Stomach smooth muscle (tissue), 2 donors: ENCODE data around the gene CDC42SE2.

Experiments
- H3K27ac ChIP-seq: one replicate; pipeline ENCODE4 v1.7.0; 2013; ENCODE audit warnings: mild to moderate bottlenecking, low read length, inconsistent platforms
- H3K27me3 ChIP-seq, 2 donors: one replicate each; pipeline ENCODE4 v1.7.0; 2013; ENCODE audit warnings: low read length in 2 of 2; ENCODE audit not compliant: insufficient read depth in 2 of 2, control insufficient read depth in 1 of 2
- H3K36me3 ChIP-seq, 2 donors: one replicate each; pipeline ENCODE4 v1.7.0; 2013; ENCODE audit warnings: low read length in 2 of 2; ENCODE audit not compliant: control insufficient read depth in 2 of 2, insufficient read depth in 2 of 2
- H3K4me1 ChIP-seq: one replicate; pipeline ENCODE4 v1.7.0; 2013; ENCODE audit warnings: low read length; ENCODE audit not compliant: control insufficient read depth, insufficient read depth
- H3K4me3 ChIP-seq, 2 donors: one replicate each; pipeline ENCODE4 v1.7.0; 2013; ENCODE audit warnings: low read length in 2 of 2
- H3K9ac ChIP-seq, 2 donors: one replicate each; pipeline ENCODE4 v1.7.0; 2013; ENCODE audit warnings: low read length in 2 of 2, mild to moderate bottlenecking in 1 of 2
- H3K9me3 ChIP-seq, 2 donors: one replicate each; pipeline ENCODE4 v1.7.0; 2013; ENCODE audit warnings: low read length in 2 of 2; ENCODE audit not compliant: control insufficient read depth in 2 of 2
- donor health status: healthy.
- donor health status: Pancreatic carcinoma.

CDC42SE2 gene

DNA sequence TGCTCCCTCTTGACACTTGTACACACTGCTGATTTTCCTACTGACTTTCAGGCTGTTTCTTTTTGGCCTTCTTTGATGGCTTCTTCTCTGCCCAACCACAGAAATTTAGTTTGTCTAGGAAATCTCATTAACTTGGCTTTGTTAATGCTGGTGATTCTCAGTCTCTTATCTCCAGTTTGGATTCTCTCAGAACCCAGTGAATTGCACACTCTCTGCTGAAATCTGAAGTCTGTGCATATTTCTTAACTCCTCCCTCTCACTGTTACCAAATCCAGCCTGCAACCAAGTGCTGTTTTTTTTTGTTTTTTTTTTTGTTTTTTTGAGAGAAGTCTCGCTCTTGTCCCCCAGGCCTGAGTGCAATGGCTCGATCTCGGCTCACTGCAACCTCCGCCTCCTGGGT is 117.2 kb downstream of the CDC42SE2 start:
- H3K27ac ChIP-seq, result no peak overlapping the region

GRCh38 chr5:131381777-131382176 is 117.9 kb downstream of the CDC42SE2 start:
- H3K27ac ChIP-seq, result no peak overlapping the region
- no peaks in the 10 kb centered on the region for H3K36me3 ChIP-seq
- H3K4me1 ChIP-seq, result peaks cover 2% of the 10 kb centered on the region
- no peaks in the 10 kb centered on the region for H3K9me3 ChIP-seq
- no peak overlapping the region for H3K4me3 ChIP-seq
- H3K27me3 ChIP-seq, result no peaks in the 10 kb centered on the region
- no peak overlapping the region for H3K9ac ChIP-seq

More for the DNA sequence above, 117.2 kb downstream of the CDC42SE2 start:
- Histone ChIP-seq H3K9me3 (no peaks in the 10 kb centered on the region), H3K9ac (no peak overlapping the region), H3K36me3 (no peaks in the 10 kb centered on the region), H3K27me3 (no peaks in the 10 kb centered on the region), H3K4me1 (no peaks in the 10 kb centered on the region), H3K4me3 (no peak overlapping the region)

DNA sequence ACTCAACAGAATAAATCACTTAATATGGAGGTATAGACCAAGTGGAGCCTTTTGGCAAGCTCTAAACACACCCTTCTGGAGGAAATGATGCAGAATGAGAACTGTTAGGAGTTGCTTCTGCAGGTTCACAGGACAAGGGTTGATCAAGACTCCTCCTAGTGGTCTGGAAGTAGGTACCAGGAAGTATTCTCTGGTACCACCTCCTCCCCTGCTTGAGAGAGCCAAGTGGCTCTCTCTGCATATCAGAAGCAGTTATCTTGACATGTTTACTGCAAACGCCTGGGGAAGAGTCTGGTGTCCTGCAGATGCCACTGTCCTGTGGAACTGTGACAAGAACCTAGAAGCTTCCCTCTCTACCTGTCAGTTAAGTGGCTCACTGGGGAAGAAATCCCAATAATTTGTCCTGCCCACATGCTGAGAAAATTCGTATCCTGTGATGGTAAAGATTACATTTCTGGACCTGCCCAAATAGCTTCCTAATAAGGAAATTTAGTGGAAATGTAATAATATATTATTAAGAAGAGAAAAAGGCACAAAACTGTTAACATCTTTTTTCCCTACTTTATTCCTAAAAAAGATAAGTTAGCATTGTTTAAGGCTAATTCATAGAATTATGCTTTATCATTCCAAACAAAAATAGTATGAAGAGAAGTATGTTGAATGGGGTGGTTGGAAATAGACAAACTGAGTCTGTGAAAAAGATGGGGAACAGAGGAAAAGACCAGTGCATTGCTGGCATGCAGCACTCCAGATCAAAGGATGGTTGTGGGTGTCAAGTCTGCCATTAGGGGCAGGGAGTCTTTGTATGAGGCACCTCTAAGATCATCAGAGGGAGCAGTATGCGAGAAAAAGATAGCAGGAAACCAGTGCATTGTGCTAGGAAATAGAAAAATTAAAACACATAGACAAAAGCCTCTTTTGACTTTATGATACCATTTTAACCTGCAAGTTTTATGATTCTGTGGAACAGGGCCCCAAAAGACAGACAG is 118.8 kb downstream of the CDC42SE2 start:
- no peaks in the 10 kb centered on the region for H3K9me3 ChIP-seq
- H3K27ac ChIP-seq, result no peak overlapping the region
- no peak overlapping the region for H3K9ac ChIP-seq
- no peak overlapping the region for H3K4me3 ChIP-seq
- H3K4me1 ChIP-seq, result peaks cover 2% of the 10 kb centered on the region
- H3K27me3 ChIP-seq, result no peaks in the 10 kb centered on the region
- no peaks in the 10 kb centered on the region for H3K36me3 ChIP-seq

- Histone ChIP-seq H3K4me1 (peaks cover 2% of the 10 kb centered on the region), H3K4me3 (no peak overlapping the region), H3K9ac (no peak overlapping the region), H3K27ac (no peak overlapping the region), H3K27me3 (no peaks in the 10 kb centered on the region), H3K9me3 (no peaks in the 10 kb centered on the region), H3K36me3 (no peaks in the 10 kb centered on the region)
These were observed 120.3 kb downstream of the CDC42SE2 start for GRCh38 chr5:131384173-131384572.

DNA sequence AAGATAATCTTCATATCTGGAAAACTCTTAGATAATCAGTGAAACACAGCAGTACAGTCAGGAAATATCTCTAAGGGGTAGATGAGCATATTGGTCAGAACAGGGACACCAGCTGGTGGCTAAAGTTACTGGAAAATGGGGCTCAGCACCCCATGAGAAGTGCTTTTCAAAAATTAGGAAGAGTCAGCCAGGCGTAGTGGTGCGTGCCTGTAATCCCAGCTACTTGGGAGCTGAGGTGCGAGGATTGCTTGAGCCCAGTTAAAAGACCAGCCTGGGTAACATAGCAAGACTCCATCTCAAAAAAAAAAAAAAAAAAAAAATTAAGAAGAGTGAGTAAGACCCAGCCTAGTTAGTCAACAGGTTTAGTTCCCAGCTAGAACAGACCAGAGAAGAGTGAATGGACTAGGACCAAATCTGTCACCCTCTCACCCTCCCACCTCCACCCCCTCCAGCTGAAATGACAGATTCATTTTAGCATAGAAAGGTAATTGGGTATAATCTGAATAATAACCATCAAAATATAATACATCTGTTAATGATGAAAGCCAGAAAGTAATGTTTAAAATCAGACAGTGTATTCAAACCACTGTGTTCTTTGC is 120.9 kb downstream of the CDC42SE2 start:
- H3K27ac ChIP-seq, result no peak overlapping the region
- no peaks in the 10 kb centered on the region for H3K27me3 ChIP-seq
- H3K36me3 ChIP-seq, result no peaks in the 10 kb centered on the region
- H3K9me3 ChIP-seq, result no peaks in the 10 kb centered on the region
- no peak overlapping the region for H3K4me3 ChIP-seq
- peaks cover 2% of the 10 kb centered on the region for H3K4me1 ChIP-seq
- H3K9ac ChIP-seq, result no peak overlapping the region

DNA sequence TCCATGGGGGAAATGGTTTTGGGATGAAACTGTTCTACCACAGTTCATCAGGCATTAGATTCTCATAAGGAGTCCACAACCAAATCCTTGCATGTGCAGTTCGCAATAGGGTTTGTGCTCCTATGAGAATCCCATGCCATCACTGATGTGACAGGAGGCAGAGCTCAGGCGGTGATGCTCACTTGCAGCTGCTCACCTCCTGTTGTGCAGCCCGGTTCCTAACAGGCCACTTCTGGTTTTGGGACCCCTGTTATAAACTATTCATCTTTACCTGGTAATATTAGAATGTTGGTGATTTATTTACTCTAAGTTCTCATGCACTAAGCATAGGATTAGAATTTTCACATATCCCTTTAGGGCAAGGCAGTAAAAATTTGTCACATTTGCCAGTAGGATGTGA is 122.3 kb downstream of the CDC42SE2 start:
- Histone ChIP-seq H3K27me3 (no peaks in the 10 kb centered on the region), H3K9ac (no peak overlapping the region), H3K36me3 (no peaks in the 10 kb centered on the region), H3K27ac (no peak overlapping the region), H3K4me3 (no peak overlapping the region), H3K9me3 (no peaks in the 10 kb centered on the region), H3K4me1 (peaks cover 2% of the 10 kb centered on the region)

GRCh38 chr5:131386779-131387178 is 122.9 kb downstream of the CDC42SE2 start:
- no peak overlapping the region for H3K27ac ChIP-seq
- H3K9me3 ChIP-seq, result no peaks in the 10 kb centered on the region
- H3K4me3 ChIP-seq, result no peak overlapping the region
- H3K4me1 ChIP-seq, result peaks cover 2% of the 10 kb centered on the region
- H3K36me3 ChIP-seq, result no peaks in the 10 kb centered on the region
- no peak overlapping the region for H3K9ac ChIP-seq
- no peaks in the 10 kb centered on the region for H3K27me3 ChIP-seq

- H3K27me3 ChIP-seq, result no peaks in the 10 kb centered on the region
- H3K27ac ChIP-seq, result no peak overlapping the region
These were observed 123.4 kb downstream of the CDC42SE2 start for GRCh38 chr5:131387255-131387654.

GRCh38 chr5:131389096-131389868 is 125.4 kb downstream of the CDC42SE2 start:
- Histone ChIP-seq H3K9ac (no peak overlapping the region), H3K27ac (no peak overlapping the region), H3K4me1 (peaks cover 2% of the 10 kb centered on the region), H3K9me3 (no peaks in the 10 kb centered on the region), H3K27me3 (no peaks in the 10 kb centered on the region), H3K36me3 (no peaks in the 10 kb centered on the region), H3K4me3 (no peak overlapping the region)

More at GRCh38 chr5:131387255-131387654, 123.4 kb downstream of the CDC42SE2 start:
- Histone ChIP-seq H3K4me1 (peaks cover 2% of the 10 kb centered on the region), H3K4me3 (no peak overlapping the region), H3K9me3 (no peaks in the 10 kb centered on the region), H3K36me3 (no peaks in the 10 kb centered on the region), H3K9ac (no peak overlapping the region)

DNA sequence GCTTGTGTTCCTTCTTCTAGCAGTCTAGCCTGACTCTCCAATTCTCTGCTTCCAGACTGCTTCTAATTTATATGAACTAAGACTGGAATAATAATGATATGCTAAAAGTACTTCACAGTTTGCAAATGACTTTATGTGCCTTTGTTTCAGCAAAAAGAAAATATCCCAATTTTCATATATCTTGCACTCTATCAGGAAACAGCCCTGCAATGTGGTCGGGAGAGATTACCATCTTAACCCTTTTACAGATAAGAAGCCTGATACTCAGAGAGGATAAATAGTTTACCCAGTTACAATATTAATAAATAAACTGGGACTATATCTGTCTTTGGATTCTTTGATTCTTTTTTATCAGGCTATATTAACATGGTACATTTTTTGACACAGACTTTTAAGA is 126.0 kb downstream of the CDC42SE2 start:
- Histone ChIP-seq H3K9me3 (no peaks in the 10 kb centered on the region), H3K27me3 (no peaks in the 10 kb centered on the region), H3K27ac (no peak overlapping the region), H3K4me1 (peaks cover 2% of the 10 kb centered on the region), H3K9ac (no peak overlapping the region), H3K4me3 (no peak overlapping the region), H3K36me3 (peaks cover 0 to under 1% of the 10 kb centered on the region in 2 donors)
